Kidney glomerular epithelial cell (primary cell): ENCODE measurements around the gene TRPV5.

Source experiments
- DNase-seq: peaks from one replicate; lab custom pipeline; 2025; lab: John Stamatoyannopoulos, UW

The TRPV5 gene

GRCh38 chr7:142940966-142941535 lies 7.5 kb upstream of the TRPV5 start:
- no peak for DNase-seq

DNA sequence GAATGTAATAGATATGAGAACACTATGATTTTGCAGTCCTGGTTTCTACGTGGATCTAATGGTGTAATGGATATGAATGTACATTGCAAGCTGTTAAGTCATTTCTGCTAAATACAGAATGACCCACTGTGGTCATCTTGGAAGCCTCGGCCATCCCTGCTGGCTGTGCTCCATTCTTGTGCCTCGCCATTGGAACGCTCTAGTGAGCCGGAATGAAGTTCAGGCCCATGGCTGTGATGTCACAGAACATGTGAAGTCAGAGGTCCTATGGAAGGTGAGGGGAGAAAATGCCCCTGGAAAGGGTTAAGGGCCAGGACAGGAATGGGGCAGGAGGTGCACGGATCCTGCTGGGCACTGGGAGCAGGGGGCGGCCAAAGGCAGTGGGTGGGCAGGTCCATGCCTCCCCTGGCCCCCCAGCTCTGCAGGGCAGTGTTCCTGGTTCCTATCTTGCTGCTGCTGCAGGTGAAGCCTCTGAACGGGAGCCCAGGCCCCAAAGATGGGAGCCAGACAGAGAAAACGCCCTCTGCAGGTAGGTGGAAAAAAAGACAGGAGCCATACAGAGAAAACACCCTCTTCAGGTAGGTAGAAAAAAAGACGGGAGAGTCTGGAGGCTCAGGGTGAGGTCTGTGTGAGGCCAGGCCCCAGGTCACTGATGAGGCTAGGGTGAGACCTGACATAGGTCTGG lies 5.8 kb upstream of the TRPV5 start, which contains the start of gene LLCFC1:
LLCFC1 (plus strand) TSS at position 259 of the 685 bp plus-strand sequence; CDS start at position 397, 138 bp downstream.
- no peak for DNase-seq

DNA sequence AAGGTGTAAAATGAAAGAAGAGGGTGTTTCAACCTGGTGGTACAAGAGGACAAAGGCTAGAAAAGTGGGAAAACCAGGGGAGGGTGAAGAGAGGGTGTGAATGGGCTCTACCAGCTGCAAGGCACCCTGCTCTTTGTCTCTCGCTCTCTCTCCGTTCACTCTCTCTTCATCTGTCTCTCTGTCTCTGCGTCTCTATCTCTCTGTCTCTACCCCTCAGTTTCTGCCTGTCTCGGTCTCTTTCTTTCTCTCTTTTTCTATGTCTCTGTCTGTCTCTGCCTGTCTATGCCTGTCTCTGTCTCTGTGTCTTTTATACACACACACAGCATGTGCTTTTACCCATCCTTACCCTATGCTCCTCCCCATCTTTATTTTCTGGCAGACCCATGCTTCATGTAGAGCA lies 5.1 kb upstream of the TRPV5 start:
- DNase-seq = no peak

DNA sequence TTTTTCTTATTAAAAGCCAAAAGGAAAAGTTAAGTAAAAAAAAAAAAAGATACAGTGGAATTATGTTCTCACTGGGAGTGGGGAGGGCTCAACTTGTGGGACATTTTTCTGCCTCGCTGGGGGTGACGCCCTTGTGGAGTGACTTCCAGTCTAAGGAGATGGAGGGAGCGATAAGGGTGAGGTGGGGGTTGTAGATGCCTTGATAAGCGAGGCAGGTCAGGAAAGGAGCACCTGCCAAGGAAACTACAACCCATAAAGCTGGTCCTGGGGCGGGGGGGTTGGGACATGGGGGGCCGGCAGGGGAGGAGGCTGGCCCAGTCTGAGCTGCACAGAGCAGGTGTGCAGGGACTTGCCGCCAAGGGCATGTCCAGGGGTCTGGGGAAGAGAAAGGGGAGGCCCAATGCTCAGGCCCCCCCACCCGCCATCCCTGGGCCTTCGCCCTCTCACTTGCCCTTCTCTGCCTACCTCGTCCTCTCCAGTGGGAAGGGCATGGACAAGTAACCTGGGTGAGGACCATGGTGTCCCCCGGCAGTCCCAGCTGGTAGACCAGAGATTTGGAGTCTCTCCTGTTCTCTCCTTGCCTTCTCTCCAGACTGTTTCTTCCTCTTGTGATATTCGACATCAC lies 2.5 kb upstream of the TRPV5 start:
- DNase-seq = no peak

- DNase-seq = no peak
These were observed 510 bp upstream of the TRPV5 start for GRCh38 chr7:142934056-142934455.

GRCh38 chr7:142933092-142933475 lies 462 bp downstream of the TRPV5 start:
- no peak for DNase-seq

GRCh38 chr7:142932386-142933091 lies 1.0 kb downstream of the TRPV5 start:
- DNase-seq = no peak

- DNase-seq = no peak
These were observed 3.3 kb downstream of the TRPV5 start for GRCh38 chr7:142930126-142930730.

DNA sequence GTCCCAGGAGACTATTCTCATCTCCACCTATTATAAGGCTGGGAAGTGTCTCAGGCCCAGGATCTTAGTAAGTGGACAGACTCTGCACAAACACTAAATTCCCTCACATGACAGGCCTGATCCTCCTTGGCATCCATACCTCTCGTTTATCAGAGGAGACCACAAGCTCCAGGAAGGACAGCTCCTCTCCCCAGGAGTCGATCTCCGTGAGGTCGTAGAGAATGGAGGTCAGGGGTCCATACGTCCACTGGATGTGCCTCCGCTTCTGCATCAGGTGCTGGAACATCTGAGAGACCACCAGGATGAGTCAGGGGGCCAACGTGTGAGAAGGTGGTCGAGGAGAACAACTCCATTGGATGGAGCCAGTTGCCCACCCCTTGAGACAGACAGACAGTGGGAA lies 5.6 kb downstream of the TRPV5 start:
- DNase-seq = no peak

GRCh38 chr7:142927085-142927745 lies 6.3 kb downstream of the TRPV5 start:
- DNase-seq = no peak

DNA sequence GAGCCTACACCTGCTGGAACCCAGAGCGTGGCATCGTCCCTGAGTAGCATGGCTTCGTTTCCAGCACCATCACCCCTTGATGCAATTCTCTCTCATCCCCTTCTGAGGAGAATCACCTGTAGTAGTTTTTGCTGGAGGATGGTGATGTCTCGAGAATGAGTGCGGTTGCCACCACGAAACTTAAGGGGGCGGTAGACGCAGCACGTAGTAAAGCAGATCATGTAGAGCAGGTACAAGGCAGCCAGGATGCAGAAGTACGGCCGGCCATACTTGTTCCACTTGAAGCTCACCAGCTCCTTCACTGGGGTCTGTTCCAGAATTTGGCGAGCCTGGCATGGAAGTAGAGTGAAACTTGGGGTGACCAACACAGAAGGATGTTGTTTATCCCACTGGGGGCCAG lies 8.1 kb downstream of the TRPV5 start:
- no peak for DNase-seq

DNA sequence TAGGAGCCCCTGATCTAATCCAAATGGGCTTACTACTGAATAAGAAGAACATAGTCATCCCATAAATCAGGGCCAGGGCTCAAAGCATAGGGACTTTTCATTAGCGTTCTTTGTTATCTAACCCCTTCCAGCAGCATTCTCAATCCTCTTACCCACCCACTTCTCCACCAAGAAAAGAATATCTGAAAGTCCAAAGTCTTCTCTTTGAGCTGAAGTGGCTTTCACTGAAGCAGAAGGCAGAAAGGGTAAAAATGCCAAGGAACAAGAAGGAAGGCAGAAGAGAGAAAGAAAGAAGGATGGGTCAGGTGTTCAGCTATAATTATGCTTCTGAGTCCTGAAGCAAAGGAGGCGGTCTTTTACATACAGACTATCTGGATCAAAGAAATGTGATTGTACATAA lies 10.2 kb downstream of the TRPV5 start:
- DNase-seq = no peak

GRCh38 chr7:142919656-142920055 lies 13.9 kb downstream of the TRPV5 start:
- DNase-seq = no peak

- no peak for DNase-seq
These were observed 14.6 kb downstream of the TRPV5 start for GRCh38 chr7:142918901-142919300.

- no peak for DNase-seq
These were observed 16.1 kb downstream of the TRPV5 start for GRCh38 chr7:142917447-142917846.

DNA sequence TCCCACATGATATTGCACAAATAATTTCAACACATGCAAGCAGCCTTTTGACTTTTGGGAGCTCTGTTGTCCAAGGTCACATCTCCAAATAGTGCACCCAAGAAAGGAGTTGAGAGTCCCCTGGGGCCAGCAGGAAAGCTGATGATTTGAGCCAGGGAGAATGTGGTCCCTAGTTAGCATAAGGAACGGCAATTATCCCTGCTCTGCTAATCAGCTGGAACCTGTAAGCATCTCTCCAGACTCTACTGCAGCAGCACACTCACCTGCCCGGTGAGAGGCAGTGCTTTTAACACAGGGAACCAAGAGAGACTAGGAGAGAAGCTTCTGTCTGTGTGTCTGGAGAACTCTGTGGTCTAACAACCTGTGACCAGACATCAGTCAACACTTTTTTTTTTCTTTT lies 17.0 kb downstream of the TRPV5 start:
- peak; percentile 11 for DNase-seq

GRCh38 chr7:142915315-142915714 lies 18.2 kb downstream of the TRPV5 start:
- no peak for DNase-seq

GRCh38 chr7:142914121-142914520 lies 19.4 kb downstream of the TRPV5 start:
- DNase-seq = no peak

GRCh38 chr7:142913566-142913965 lies 20.0 kb downstream of the TRPV5 start:
- DNase-seq = no peak

- DNase-seq = no peak
These were observed 20.5 kb downstream of the TRPV5 start for GRCh38 chr7:142913051-142913450.

GRCh38 chr7:142910481-142910880 lies 23.1 kb downstream of the TRPV5 start:
- DNase-seq = no peak

DNA sequence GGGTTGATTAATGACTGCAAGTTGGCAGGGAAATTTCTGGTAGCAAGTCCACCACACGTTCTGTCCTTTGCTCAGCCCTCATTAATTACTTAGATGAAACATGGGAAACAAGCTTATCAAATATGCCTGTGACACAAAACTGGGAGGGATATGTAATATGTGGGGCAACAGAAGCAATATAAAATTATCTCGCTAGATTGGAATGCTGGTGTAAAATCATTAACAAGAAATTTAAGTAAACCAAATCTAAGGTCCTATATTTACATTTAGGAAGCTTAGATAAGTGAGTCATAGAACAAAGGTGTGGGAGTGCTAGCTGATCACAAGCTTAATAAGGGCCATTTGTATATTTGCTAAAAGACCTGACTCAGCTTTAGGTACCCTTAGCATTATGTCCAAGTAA lies 23.5 kb downstream of the TRPV5 start:
- peak; percentile 44 for DNase-seq
